AG10803 (cell line): ENCODE data around the gene ITGB3.

Experiments
- DNase-seq: peaks from one replicate; pipeline ENCODE4 v3.0.0; 2010; ENCODE audit warnings: low read depth
- H3K4me3 ChIP-seq: 2 replicates; pipeline ENCODE4 v1.5.1; 2011; ENCODE audit warnings: mild to moderate bottlenecking, low read length, control low read depth
- TF ChIP-seq, protein P1 (sequence below): conservative IDR thresholded peaks from 2 replicates; pipeline ENCODE4 v1.5.1; 2011; ENCODE audit warnings: mild to moderate bottlenecking, low read length, control low read depth, inconsistent platforms

The ITGB3 gene

GRCh38 chr17:47287068-47287467, 33.4 kb downstream of the ITGB3 start:
- TF ChIP-seq, protein P1, sequence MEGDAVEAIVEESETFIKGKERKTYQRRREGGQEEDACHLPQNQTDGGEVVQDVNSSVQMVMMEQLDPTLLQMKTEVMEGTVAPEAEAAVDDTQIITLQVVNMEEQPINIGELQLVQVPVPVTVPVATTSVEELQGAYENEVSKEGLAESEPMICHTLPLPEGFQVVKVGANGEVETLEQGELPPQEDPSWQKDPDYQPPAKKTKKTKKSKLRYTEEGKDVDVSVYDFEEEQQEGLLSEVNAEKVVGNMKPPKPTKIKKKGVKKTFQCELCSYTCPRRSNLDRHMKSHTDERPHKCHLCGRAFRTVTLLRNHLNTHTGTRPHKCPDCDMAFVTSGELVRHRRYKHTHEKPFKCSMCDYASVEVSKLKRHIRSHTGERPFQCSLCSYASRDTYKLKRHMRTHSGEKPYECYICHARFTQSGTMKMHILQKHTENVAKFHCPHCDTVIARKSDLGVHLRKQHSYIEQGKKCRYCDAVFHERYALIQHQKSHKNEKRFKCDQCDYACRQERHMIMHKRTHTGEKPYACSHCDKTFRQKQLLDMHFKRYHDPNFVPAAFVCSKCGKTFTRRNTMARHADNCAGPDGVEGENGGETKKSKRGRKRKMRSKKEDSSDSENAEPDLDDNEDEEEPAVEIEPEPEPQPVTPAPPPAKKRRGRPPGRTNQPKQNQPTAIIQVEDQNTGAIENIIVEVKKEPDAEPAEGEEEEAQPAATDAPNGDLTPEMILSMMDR: no peak
- no peak overlapping the region for H3K4me3 ChIP-seq
- DNase-seq: no peak

- no peak for DNase-seq
- TF ChIP-seq, protein P1: no peak
- H3K4me3 ChIP-seq: no peak overlapping the region
These were observed 34.0 kb downstream of the ITGB3 start for GRCh38 chr17:47287639-47288038.

- TF ChIP-seq, protein P1: no peak
- DNase-seq: no peak
- no peak overlapping the region for H3K4me3 ChIP-seq
These were observed 35.0 kb downstream of the ITGB3 start for GRCh38 chr17:47288531-47289116.

DNA sequence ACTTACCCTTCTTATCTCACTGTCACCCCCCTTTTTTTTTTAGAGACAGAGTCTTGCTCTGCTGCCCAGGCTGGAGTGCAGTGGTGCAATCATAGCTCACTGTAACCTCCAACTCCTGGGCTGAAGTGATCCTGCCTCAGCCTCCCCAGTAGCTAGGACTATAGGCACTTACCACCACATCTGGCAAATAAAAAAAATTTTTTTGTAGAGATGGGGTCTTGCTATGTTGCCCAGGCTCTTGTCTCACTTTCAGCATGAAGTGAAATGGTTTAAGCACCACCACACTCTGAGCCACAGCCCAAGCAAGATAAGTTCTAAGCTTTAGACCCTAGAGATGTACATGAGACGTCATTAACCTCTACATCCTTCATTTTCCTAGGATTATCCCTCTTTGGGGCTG, 35.7 kb downstream of the ITGB3 start:
- H3K4me3 ChIP-seq: no peak overlapping the region
- DNase-seq: no peak
- TF ChIP-seq, protein P1: no peak

GRCh38 chr17:47290870-47291241, 37.2 kb downstream of the ITGB3 start:
- TF ChIP-seq, protein P1: no peak
- no peak for DNase-seq

GRCh38 chr17:47291242-47291873, 37.7 kb downstream of the ITGB3 start:
- TF ChIP-seq, protein P1: no peak
- no peak for DNase-seq
- no peak overlapping the region for H3K4me3 ChIP-seq

More at GRCh38 chr17:47290870-47291241, 37.2 kb downstream of the ITGB3 start:
- no peak overlapping the region for H3K4me3 ChIP-seq

DNA sequence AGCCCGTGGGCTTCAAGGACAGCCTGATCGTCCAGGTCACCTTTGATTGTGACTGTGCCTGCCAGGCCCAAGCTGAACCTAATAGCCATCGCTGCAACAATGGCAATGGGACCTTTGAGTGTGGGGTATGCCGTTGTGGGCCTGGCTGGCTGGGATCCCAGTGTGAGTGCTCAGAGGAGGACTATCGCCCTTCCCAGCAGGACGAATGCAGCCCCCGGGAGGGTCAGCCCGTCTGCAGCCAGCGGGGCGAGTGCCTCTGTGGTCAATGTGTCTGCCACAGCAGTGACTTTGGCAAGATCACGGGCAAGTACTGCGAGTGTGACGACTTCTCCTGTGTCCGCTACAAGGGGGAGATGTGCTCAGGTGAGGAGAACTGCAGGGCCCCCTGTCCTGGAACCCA, 38.6 kb downstream of the ITGB3 start:
- no peak for DNase-seq
- H3K4me3 ChIP-seq: no peak overlapping the region
- TF ChIP-seq, protein P1: no peak
